ENCODE measurements around the gene SLC6A18. TPM values are rescaled to one million over a fixed set of nuclear protein-coding genes. Genes with fewer than 3 reads are reported as not detected.

The SLC6A18 gene
- total and polyA plus RNA-seq, 10 of the 15 experiments (the other 5 are each of a cell fraction or from before 2014, with no cell fraction given), result not detected

GRCh38 chr5:1230551-1230950 is 5.4 kb downstream of the SLC6A18 start:
- H3K4me1 ChIP-seq (ENCODE audit: control insufficient read depth, insufficient read depth, low read length), result no peaks in the 10 kb centered on the region
- no peaks in the 10 kb centered on the region for H4K20me1 ChIP-seq (ENCODE audit: control insufficient read depth, insufficient read depth)
- ChIA-PET CTCF (no interaction called here), POLR2A (no interaction called here), SMC1A (ENCODE audit: uncharacterized antibody, unreplicated experiment) (no interaction called here), RAD21 (ENCODE audit: unreplicated experiment) (no interaction called here)
- H3K4me3 ChIP-seq, result no peak overlapping the region
- no TSS peak for BruUV-seq (replicated peaks)
- FAIRE-seq, result no peak
- no peaks in the 10 kb centered on the region for H3K36me3 ChIP-seq (ENCODE audit: control insufficient read depth in 2 of 2, insufficient read depth in 2 of 2, low read length in 1 of 2)
- H3K4me2 ChIP-seq (ENCODE audit: control insufficient read depth, insufficient read depth), result no peak overlapping the region
- intact Hi-C loops (cut with micrococcal nuclease; ENCODE audit: unreplicated experiment) (no loop called here), in situ Hi-C loops (cut with MboI) (no loop called here)
- H3K79me2 ChIP-seq (ENCODE audit: control insufficient read depth, insufficient read depth, low read length), result no peaks in the 10 kb centered on the region
- H3K9me3 ChIP-seq (replicated peaks; ENCODE audit: control insufficient read depth, insufficient read depth, low read length), result peaks cover 2% of the 10 kb centered on the region; the same call in 2 of the 3 replicates
- WGBS (ENCODE audit: insufficient coverage, insufficient replicate concordance, low lambda C conversion rate, missing lambda C conversion rate), result 41% methylated on average over 17 of the region's 17 CpGs
- no peak for DNase-seq (ENCODE audit: low read depth, low spot score)
- no peak overlapping the region for H3K27ac ChIP-seq (ENCODE audit: control insufficient read depth, insufficient read depth)
- H3K27me3 ChIP-seq (replicated peaks in 1 of 2; ENCODE audit: control insufficient read depth in 2 of 2, insufficient read depth in 2 of 2, low read length in 1 of 2), result no peaks in the 10 kb centered on the region; a peak in 2 of 4 replicates
- ATAC-seq, result no peak
- H3K9ac ChIP-seq (ENCODE audit: control insufficient read depth, insufficient read depth, low read length), result no peak overlapping the region
- no peak overlapping the region for H2AFZ ChIP-seq (ENCODE audit: control insufficient read depth, low read depth, low read length)
- TF ChIP-seq RFX5 (IDR thresholded peaks at IDR 0.05; ENCODE audit: low read depth, low read length) (no peak), SUPT20H (IDR thresholded peaks at IDR 0.05; ENCODE audit: borderline replicate concordance, control insufficient read depth, low read depth, low read length) (no peak), CREB1 (IDR thresholded peaks at IDR 0.05; ENCODE audit: low read depth) (no peak), REST (IDR thresholded peaks at IDR 0.05; ENCODE audit: low read depth, low read length) (no peak), TCF12 (IDR thresholded peaks at IDR 0.05; ENCODE audit: low read depth, low read length) (no peak), GABPA (IDR thresholded peaks at IDR 0.05; ENCODE audit: low read depth) (no peak), PAX8 (IDR thresholded peaks at IDR 0.05) (no peak), NFXL1 (IDR thresholded peaks at IDR 0.05; ENCODE audit: borderline replicate concordance) (no peak), MEF2B (IDR thresholded peaks at IDR 0.05; ENCODE audit: partially characterized antibody, poor library complexity, severe bottlenecking) (no peak), SMAD1 (IDR thresholded peaks at IDR 0.05; ENCODE audit: low read depth, partially characterized antibody) (no peak), CTCF (IDR thresholded peaks at IDR 0.05 in 2 of 3, conservative IDR thresholded peaks at IDR 0.05 in 1 of 3; ENCODE audit: control insufficient read depth in 2 of 3, extremely low read depth in 1 of 3, insufficient read depth in 1 of 3, low read depth in 3 of 3, low read length in 3 of 3) (no peak), ZNF384 (IDR thresholded peaks at IDR 0.05; ENCODE audit: borderline replicate concordance, low read depth, low read length) (no peak), CHD4 (IDR thresholded peaks at IDR 0.05) (no peak), ZNF622 (IDR thresholded peaks at IDR 0.05) (no peak), BCL11A (IDR thresholded peaks at IDR 0.05; ENCODE audit: low read depth, low read length) (no peak), RBBP5 (conservative IDR thresholded peaks at IDR 0.05) (no peak), ZNF274 (IDR thresholded peaks at IDR 0.05; ENCODE audit: insufficient read depth, insufficient read length) (no peak), SIX5 (IDR thresholded peaks at IDR 0.05; ENCODE audit: low read depth, low read length, severe bottlenecking) (no peak)
